ENCODE results near the gene FBXO41.
"Not testable (repeated sequence)": the region's sequence is repeated elsewhere in the genome, so short reads cannot be mapped to it uniquely, and the experiment has no call there.

FBXO41 gene

GRCh38 chr2:73262691-73263429 is 21.4 kb downstream of the FBXO41 start:
- H3K9ac ChIP-seq (ENCODE audit: low read length); H3K9me3 ChIP-seq (ENCODE audit: insufficient read depth, low read depth, low read length); H3K79me1 ChIP-seq (ENCODE audit: low read length); H2AK5ac ChIP-seq (ENCODE audit: low read length); DNase-seq; H3K36me3 ChIP-seq (ENCODE audit: control insufficient read depth in 1 of 2, insufficient read depth in 2 of 2, low read length in 2 of 2); H2BK120ac ChIP-seq (ENCODE audit: insufficient read depth, low read length, poor library complexity); H3K79me2 ChIP-seq (ENCODE audit: control insufficient read depth, insufficient read depth, low read length, poor library complexity); H4K8ac ChIP-seq (ENCODE audit: low read depth, low read length); H3K18ac ChIP-seq (ENCODE audit: low read length); H3K27me3 ChIP-seq (ENCODE audit: insufficient read depth, low read length); H2BK5ac ChIP-seq (ENCODE audit: low read depth, low read length, poor library complexity); H3K4me2 ChIP-seq (ENCODE audit: low read length); H3K14ac ChIP-seq (ENCODE audit: low read length); H3K23ac ChIP-seq (ENCODE audit: low read length); H3K4ac ChIP-seq (ENCODE audit: low read depth, low read length); H3K4me1 ChIP-seq (ENCODE audit: control insufficient read depth in 1 of 2, insufficient read depth in 2 of 2, low read length in 2 of 2); H3K4me3 ChIP-seq (ENCODE audit: low read depth, low read length); H2BK12ac ChIP-seq (ENCODE audit: low read length); H4K91ac ChIP-seq (ENCODE audit: low read depth, low read length); H4K12ac ChIP-seq (ENCODE audit: low read depth, low read length); H2AFZ ChIP-seq (ENCODE audit: insufficient read depth, low read length, poor library complexity); H3K27ac ChIP-seq (ENCODE audit: low read depth, low read length): not testable (repeated sequence)
- WGBS (ENCODE audit: extremely low coverage, insufficient coverage, insufficient read length) = no CpG with 5 or more reads among the region's 18 CpGs

- no peak overlapping the region for H2AK5ac ChIP-seq (ENCODE audit: low read length)
- H3K4me1 ChIP-seq (ENCODE audit: control insufficient read depth in 1 of 2, insufficient read depth in 2 of 2, low read length in 2 of 2) = peaks cover 3 to 9% of the 10 kb centered on the region in 2 experiments
- no peak overlapping the region for H4K8ac ChIP-seq (ENCODE audit: low read depth, low read length)
- H2BK120ac ChIP-seq (ENCODE audit: insufficient read depth, low read length, poor library complexity) = no peak overlapping the region
- no peaks in the 10 kb centered on the region for H3K79me2 ChIP-seq (ENCODE audit: control insufficient read depth, insufficient read depth, low read length, poor library complexity)
- WGBS (ENCODE audit: extremely low coverage, insufficient coverage, insufficient read length) = no CpG with 5 or more reads among the region's 4 CpGs
- no peak overlapping the region for H2BK12ac ChIP-seq (ENCODE audit: low read length)
- no peaks in the 10 kb centered on the region for H3K27me3 ChIP-seq (ENCODE audit: insufficient read depth, low read length)
- H3K23ac ChIP-seq (ENCODE audit: low read length) = no peak overlapping the region
- H3K9ac ChIP-seq (ENCODE audit: low read length) = no peak overlapping the region
- H3K14ac ChIP-seq (ENCODE audit: low read length) = no peak overlapping the region
- H3K36me3 ChIP-seq (ENCODE audit: control insufficient read depth in 1 of 2, insufficient read depth in 2 of 2, low read length in 2 of 2) = no peaks in the 10 kb centered on the region
- H3K4ac ChIP-seq (ENCODE audit: low read depth, low read length) = no peak overlapping the region
- no peak overlapping the region for H2AFZ ChIP-seq (ENCODE audit: insufficient read depth, low read length, poor library complexity)
- H4K12ac ChIP-seq (ENCODE audit: low read depth, low read length) = no peak overlapping the region
- no peak overlapping the region for H4K91ac ChIP-seq (ENCODE audit: low read depth, low read length)
- H3K79me1 ChIP-seq (ENCODE audit: low read length) = no peaks in the 10 kb centered on the region
- no peak overlapping the region for H3K27ac ChIP-seq (ENCODE audit: low read depth, low read length)
- DNase-seq = no peak
- no peak overlapping the region for H3K4me2 ChIP-seq (ENCODE audit: low read length)
- no peak overlapping the region for H3K18ac ChIP-seq (ENCODE audit: low read length)
- H2BK5ac ChIP-seq (ENCODE audit: low read depth, low read length, poor library complexity) = no peak overlapping the region
- H3K9me3 ChIP-seq (ENCODE audit: insufficient read depth, low read depth, low read length) = peaks cover 2% of the 10 kb centered on the region
- H3K4me3 ChIP-seq (ENCODE audit: low read depth, low read length) = no peak overlapping the region
These were observed 22.1 kb downstream of the FBXO41 start for GRCh38 chr2:73262108-73262651.

GRCh38 chr2:73260338-73260984 is 23.8 kb downstream of the FBXO41 start:
- no peak overlapping the region for H3K23ac ChIP-seq (ENCODE audit: low read length)
- DNase-seq = peak; percentile 46 to 67
- H4K12ac ChIP-seq (ENCODE audit: low read depth, low read length) = no peak overlapping the region
- no peaks in the 10 kb centered on the region for H3K27me3 ChIP-seq (ENCODE audit: insufficient read depth, low read length)
- no peak overlapping the region for H2BK120ac ChIP-seq (ENCODE audit: insufficient read depth, low read length, poor library complexity)
- H3K9me3 ChIP-seq (ENCODE audit: insufficient read depth, low read depth, low read length) = peaks cover 2% of the 10 kb centered on the region
- H2AK5ac ChIP-seq (ENCODE audit: low read length) = no peak overlapping the region
- no peak overlapping the region for H3K4me3 ChIP-seq (ENCODE audit: low read depth, low read length)
- H3K4ac ChIP-seq (ENCODE audit: low read depth, low read length) = no peak overlapping the region
- H3K27ac ChIP-seq (ENCODE audit: low read depth, low read length) = no peak overlapping the region
- no peak overlapping the region for H2BK12ac ChIP-seq (ENCODE audit: low read length)
- no peak overlapping the region for H2AFZ ChIP-seq (ENCODE audit: insufficient read depth, low read length, poor library complexity)
- no CpG with 5 or more reads among the region's 17 CpGs for WGBS (ENCODE audit: extremely low coverage, insufficient coverage, insufficient read length)
- no peaks in the 10 kb centered on the region for H3K79me1 ChIP-seq (ENCODE audit: low read length)
- H4K91ac ChIP-seq (ENCODE audit: low read depth, low read length) = no peak overlapping the region
- no peak overlapping the region for H4K8ac ChIP-seq (ENCODE audit: low read depth, low read length)
- H3K36me3 ChIP-seq (ENCODE audit: control insufficient read depth in 1 of 2, insufficient read depth in 2 of 2, low read length in 2 of 2) = no peaks in the 10 kb centered on the region
- no peaks in the 10 kb centered on the region for H3K4me1 ChIP-seq (ENCODE audit: control insufficient read depth in 1 of 2, insufficient read depth in 2 of 2, low read length in 2 of 2)
- H3K4me2 ChIP-seq (ENCODE audit: low read length) = no peak overlapping the region
- H3K18ac ChIP-seq (ENCODE audit: low read length) = no peak overlapping the region
- H2BK5ac ChIP-seq (ENCODE audit: low read depth, low read length, poor library complexity) = no peak overlapping the region
- H3K79me2 ChIP-seq (ENCODE audit: control insufficient read depth, insufficient read depth, low read length, poor library complexity) = no peaks in the 10 kb centered on the region
- no peak overlapping the region for H3K14ac ChIP-seq (ENCODE audit: low read length)
- H3K9ac ChIP-seq (ENCODE audit: low read length) = no peak overlapping the region

GRCh38 chr2:73259704-73260337 is 24.5 kb downstream of the FBXO41 start:
- no CpG with 5 or more reads among the region's 4 CpGs for WGBS (ENCODE audit: extremely low coverage, insufficient coverage, insufficient read length)
- Histone ChIP-seq H3K79me2 (ENCODE audit: control insufficient read depth, insufficient read depth, low read length, poor library complexity) (no peaks in the 10 kb centered on the region), H3K4me3 (ENCODE audit: low read depth, low read length) (no peak overlapping the region), H3K4me2 (ENCODE audit: low read length) (no peak overlapping the region), H3K18ac (ENCODE audit: low read length) (no peak overlapping the region), H3K9ac (ENCODE audit: low read length) (no peak overlapping the region), H3K9me3 (ENCODE audit: insufficient read depth, low read depth, low read length) (peaks cover 2% of the 10 kb centered on the region), H3K14ac (ENCODE audit: low read length) (no peak overlapping the region), H3K23ac (ENCODE audit: low read length) (no peak overlapping the region), H3K79me1 (ENCODE audit: low read length) (no peaks in the 10 kb centered on the region), H3K27ac (ENCODE audit: low read depth, low read length) (no peak overlapping the region), H4K12ac (ENCODE audit: low read depth, low read length) (no peak overlapping the region), H2BK12ac (ENCODE audit: low read length) (no peak overlapping the region), H4K91ac (ENCODE audit: low read depth, low read length) (no peak overlapping the region), H2BK120ac (ENCODE audit: insufficient read depth, low read length, poor library complexity) (no peak overlapping the region), H3K4ac (ENCODE audit: low read depth, low read length) (no peak overlapping the region), H3K27me3 (ENCODE audit: insufficient read depth, low read length) (no peaks in the 10 kb centered on the region), H4K8ac (ENCODE audit: low read depth, low read length) (no peak overlapping the region), H2AFZ (ENCODE audit: insufficient read depth, low read length, poor library complexity) (no peak overlapping the region), H3K4me1 (ENCODE audit: control insufficient read depth in 1 of 2, insufficient read depth in 2 of 2, low read length in 2 of 2) (no peaks in the 10 kb centered on the region), H3K36me3 (ENCODE audit: control insufficient read depth in 1 of 2, insufficient read depth in 2 of 2, low read length in 2 of 2) (peaks cover 0 to 4% of the 10 kb centered on the region in 2 experiments), H2AK5ac (ENCODE audit: low read length) (no peak overlapping the region), H2BK5ac (ENCODE audit: low read depth, low read length, poor library complexity) (no peak overlapping the region)
- no peak for DNase-seq
